Superior temporal gyrus (tissue), 1 donor: ENCODE measurements around the gene CMC2.

Experiments used
- DNase-seq: peaks from one replicate; pipeline ENCODE4 v3.0.0-alpha.2; 2016; ENCODE audit errors: extremely low spot score

CMC2 gene

GRCh38 chr16:81003064-81003463, 3.6 kb downstream of the CMC2 start:
- DNase-seq = no peak

DNA sequence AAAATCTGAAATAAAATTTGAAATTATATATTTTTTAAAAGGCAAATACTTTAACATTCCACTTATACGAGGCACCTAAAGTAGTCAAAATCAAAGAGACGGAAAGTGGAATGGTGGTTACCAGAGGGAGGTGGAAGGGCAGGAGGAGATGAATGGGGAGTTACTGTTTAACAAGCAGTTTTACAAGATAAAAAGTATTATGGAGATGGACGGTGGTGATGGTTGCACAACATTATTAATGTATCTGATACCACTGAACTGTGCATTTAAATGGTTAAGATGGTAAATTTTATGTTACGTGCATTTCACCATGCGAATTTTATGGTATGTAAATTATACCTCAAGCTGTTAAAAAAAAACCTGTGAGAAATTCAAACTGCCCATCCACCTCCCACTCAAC, 5.4 kb downstream of the CMC2 start:
- no peak for DNase-seq

DNA sequence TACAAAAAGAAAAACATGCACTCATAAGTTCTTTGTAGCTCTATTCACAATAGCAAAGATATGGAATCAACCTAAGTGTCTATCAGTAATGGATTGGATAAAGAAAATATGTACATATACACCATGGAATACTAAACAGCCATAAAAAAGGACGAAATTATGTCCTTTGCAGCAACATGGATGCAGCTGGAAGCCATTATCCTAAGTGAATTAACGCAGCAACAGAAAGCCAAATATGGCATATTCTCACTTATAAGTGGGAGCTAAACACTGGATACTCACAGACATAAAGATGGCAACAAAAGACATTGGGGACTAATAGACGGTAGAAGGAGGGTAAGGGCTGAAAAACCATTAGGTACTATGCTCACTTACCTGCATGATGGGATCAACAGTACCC, 5.8 kb downstream of the CMC2 start:
- no peak for DNase-seq

GRCh38 chr16:80997964-80998620, 8.6 kb downstream of the CMC2 start:
- no peak for DNase-seq

DNA sequence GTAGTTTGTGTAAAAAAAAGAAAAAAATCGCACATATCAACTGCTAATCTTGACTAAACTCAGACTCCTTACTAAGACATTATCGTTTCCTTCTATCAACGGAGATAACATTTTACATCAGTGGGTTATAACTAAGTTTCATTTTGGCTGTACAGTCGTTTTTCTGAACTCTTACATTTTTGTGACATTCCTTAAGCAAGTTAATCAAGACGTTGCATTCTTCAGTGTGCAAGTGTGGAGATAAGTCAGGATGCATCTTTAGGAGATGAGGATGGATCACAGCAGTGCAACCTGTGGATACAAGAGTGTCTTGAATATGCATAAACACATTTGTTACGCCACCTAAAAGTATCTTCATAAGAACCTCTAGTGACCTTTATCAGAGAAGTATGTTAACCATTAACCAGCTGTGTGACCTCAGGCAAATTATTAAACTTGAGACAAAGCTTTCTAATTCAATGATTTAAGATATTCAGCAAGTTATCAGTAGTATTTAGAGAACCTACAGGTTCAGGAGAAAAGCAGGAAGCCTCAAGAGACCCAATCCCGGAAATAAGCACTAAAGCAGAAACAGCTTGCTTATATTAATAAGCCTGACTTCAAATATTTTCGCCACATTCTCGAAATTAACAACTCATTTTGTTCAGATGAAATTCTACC, 9.4 kb downstream of the CMC2 start:
- no peak for DNase-seq

- DNase-seq = no peak
Measured at GRCh38 chr16:80996688-80997138, 10.0 kb downstream of the CMC2 start.

DNA sequence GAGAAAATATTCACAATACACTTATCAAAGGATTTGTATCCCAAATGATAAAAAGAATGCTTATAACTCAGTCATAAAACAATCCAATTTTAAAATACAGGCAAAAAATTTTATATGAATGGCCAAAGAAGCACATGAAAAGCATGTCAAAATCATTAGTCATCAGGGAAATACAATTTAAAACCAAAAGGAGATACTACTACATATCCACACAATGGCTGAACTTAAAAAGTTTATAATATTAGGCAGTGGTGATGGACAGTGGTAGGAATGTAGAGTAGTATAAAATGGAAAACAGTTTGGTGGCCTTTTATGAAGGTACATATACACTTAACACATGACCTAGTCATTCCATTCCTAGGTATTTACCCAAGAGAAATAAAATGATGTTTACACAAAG, 12.2 kb downstream of the CMC2 start:
- DNase-seq = no peak

- DNase-seq = no peak
Measured at GRCh38 chr16:80993834-80994233, 12.9 kb downstream of the CMC2 start.

DNA sequence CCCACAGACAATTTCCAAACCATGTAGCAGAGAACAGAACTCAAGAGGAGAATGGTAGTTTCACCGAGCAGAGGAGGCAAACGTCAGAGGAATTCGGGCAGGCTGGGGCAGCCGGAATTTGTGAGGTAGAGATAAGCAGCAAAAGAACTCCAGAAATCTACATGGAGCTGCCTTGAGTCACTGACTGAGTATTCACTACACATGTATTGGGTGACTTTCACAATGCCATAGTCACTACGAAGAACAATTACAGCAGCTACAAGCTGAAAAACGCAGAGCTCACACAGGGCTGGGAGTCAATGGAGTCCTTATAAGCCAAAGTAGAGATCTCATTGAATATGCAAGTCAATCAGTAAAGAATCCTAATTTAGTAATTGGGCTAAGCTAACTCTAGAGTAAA, 13.4 kb downstream of the CMC2 start:
- peak; percentile 66 for DNase-seq

- no peak for DNase-seq
Measured at GRCh38 chr16:80992676-80993293, 13.9 kb downstream of the CMC2 start.

GRCh38 chr16:80991792-80992430, 14.8 kb downstream of the CMC2 start:
- no peak for DNase-seq

GRCh38 chr16:80990978-80991377, 15.7 kb downstream of the CMC2 start:
- no peak for DNase-seq

DNA sequence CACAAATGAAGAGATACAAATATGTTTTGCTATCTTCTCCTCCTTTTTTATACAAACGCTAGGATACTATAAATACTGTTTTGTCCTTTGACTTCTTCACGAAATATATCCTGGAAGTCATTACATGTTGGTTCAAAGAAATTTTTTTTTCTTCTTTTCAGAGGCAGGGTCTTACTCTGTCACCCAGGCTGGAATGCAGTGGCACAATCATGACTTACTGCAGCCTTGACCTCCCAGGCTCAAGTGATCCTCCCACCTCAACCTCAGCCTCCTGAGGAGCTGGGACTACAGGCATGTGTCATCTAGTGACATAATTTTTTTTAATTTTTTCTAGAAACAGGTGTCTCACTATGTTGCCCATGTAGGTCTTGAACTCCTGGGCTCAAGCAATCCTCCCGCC, 16.1 kb downstream of the CMC2 start:
- no peak for DNase-seq

GRCh38 chr16:80989801-80990200, 16.9 kb downstream of the CMC2 start:
- no peak for DNase-seq

- no peak for DNase-seq
Measured at GRCh38 chr16:80988756-80989155, 17.9 kb downstream of the CMC2 start.

DNA sequence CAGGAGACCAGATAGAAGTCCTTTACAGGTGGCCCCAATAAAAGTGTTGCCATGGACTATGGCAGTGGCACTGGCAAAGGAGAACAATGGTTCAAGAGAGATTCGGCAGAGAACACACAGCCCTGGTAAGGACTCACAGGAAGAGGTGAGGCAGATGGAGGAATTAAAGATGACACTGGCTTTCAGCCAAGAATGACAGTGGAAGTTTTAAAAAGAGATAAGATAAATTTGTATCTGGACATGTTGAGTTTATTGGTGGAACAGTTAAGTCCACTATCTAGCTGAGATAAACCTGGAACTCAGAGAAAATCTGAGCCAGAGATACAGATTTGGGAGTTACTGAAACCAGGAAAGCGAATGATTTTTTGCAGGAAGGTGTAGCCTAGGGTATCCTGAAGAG, 20.1 kb downstream of the CMC2 start:
- DNase-seq = no peak

- no peak for DNase-seq
Measured at GRCh38 chr16:80985611-80986010, 21.1 kb downstream of the CMC2 start.

DNA sequence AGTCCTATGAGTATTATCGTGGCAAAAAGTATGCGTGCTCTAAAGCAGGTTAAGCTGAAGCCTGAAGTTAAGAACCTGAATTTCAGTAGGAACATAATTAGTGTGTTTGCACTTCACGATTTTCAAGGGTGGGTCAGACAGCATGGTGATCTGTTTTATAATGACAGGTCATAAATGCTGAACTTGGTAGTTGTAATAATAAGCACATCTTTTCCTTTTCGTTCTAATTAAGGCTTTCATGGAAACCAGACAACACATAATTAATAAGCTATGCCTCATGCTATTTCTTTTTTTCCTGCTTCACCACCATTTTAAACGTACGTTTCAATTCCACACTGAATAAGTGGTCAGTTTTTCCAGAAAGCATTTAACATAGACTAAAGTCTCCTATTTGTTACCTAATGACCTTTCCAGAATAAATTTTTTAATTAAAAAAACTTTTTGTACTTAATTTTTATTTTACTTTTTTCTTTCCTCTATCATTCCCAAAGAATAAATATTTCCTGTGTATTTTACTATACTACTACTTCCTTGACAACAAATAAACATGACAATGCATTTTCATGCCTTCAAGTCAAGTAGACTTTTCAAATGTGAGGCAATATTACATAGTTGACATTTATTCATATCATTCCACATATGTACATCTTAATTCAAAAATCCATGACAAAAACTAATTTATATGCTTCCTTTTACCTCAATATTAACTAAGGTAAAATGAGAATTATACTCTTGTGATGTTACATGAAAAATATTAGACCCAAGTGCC, 22.4 kb downstream of the CMC2 start:
- DNase-seq = no peak

DNA sequence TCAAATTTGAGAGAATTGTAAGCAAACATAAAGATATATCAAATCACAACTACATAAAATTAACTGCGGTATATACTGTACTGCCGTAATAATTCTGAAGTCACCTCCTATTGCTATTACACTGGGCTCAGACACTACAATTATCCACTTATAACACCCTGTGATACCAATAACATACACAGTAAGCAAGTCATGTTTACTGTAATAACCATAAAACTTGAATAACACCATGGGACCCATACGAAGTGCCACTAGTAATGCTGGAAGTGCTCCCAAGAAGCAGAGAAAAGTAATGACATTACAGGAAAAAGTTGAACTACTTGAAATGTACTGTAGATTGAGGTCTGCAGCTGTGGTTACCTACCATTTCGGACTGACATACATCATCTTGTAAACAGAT, 24.0 kb downstream of the CMC2 start:
- no peak for DNase-seq

- no peak for DNase-seq
Measured at GRCh38 chr16:80981103-80981502, 25.6 kb downstream of the CMC2 start.

- DNase-seq = no peak
Measured at GRCh38 chr16:80976946-80977345, 29.7 kb downstream of the CMC2 start.
